HepG2 (cell line): ENCODE data around the gene TMCO6. TPM values are rescaled to one million over a fixed set of nuclear protein-coding genes. Genes with fewer than 3 reads are reported as not detected.
A peak's percentile ranks its signal among the peaks of the same experiment; 100 is the strongest.

Source experiments
- ARNT ChIP-seq: fragments of 450-650 bp; IDR thresholded peaks from 2 replicates; pipeline ENCODE4 v1.6.1; 2017
- CEBPG ChIP-seq: IDR thresholded peaks from 2 replicates; pipeline ENCODE4 v1.6.1; 2016
- EP300 ChIP-seq, 3 experiments: sonication (generic) in 1 of 3; formaldehyde crosslinking in 1 of 3; IDR thresholded peaks; 2 replicates each; pipeline versions ENCODE4 v1.5.1 to v1.6.1; 2011 to 2020; ENCODE audit warnings: low read depth in 2 of 3, low read length in 2 of 3, borderline replicate concordance in 1 of 3, improper control_type of control experiment in 1 of 3, mild to moderate bottlenecking in 1 of 3, missing genetic modification reagents in 1 of 3, moderate library complexity in 1 of 3
- HNRNPUL1 ChIP-seq: fragments of 200-400 bp; formaldehyde crosslinking; IDR thresholded peaks from 2 replicates; pipeline ENCODE4 v1.6.1; 2017; ENCODE audit warnings: low read depth, mild to moderate bottlenecking, low read length, moderate library complexity
- KLF11 ChIP-seq: IDR thresholded peaks from 2 replicates; pipeline ENCODE4 v1.6.1; 2016; ENCODE audit warnings: missing compliant biosample characterization
- MAF1 ChIP-seq: sonication (generic); formaldehyde crosslinking; IDR thresholded peaks from 2 replicates; pipeline ENCODE4 v1.5.0; 2020; ENCODE audit warnings: missing genetic modification reagents, borderline replicate concordance
- ONECUT2 ChIP-seq: sonication (generic); formaldehyde crosslinking; IDR thresholded peaks from 2 replicates; pipeline ENCODE4 v1.4.0; 2020; ENCODE audit warnings: missing genetic modification reagents
- PCBP2 ChIP-seq: fragments of 200-400 bp; formaldehyde crosslinking; optimal IDR thresholded peaks from 2 replicates; pipeline ENCODE3; 2018; ENCODE audit warnings: low read length, low read depth; ENCODE audit not compliant: poor library complexity, severe bottlenecking
- POLR2AphosphoS5 ChIP-seq: IDR thresholded peaks from 2 replicates; pipeline ENCODE4 v1.6.1; 2012; ENCODE audit warnings: low read depth, low read length
- SMAD9 ChIP-seq: sonication (generic); formaldehyde crosslinking; IDR thresholded peaks from 2 replicates; pipeline ENCODE4 v1.5.1; 2020; ENCODE audit warnings: mild to moderate bottlenecking, missing genetic modification reagents
- ZFAT ChIP-seq: sonication (generic); formaldehyde crosslinking; conservative IDR thresholded peaks from 2 replicates; pipeline ENCODE4 v1.8.1; 2023; ENCODE audit warnings: missing genetic modification reagents, inconsistent platforms
- ZMYM3 ChIP-seq: sonication (generic); formaldehyde crosslinking; IDR thresholded peaks from 2 replicates; pipeline ENCODE4 v1.5.1; 2020; ENCODE audit warnings: mild to moderate bottlenecking, missing genetic modification reagents
- ZNF326 ChIP-seq: sonication (generic); formaldehyde crosslinking; IDR thresholded peaks from 2 replicates; pipeline ENCODE4 v1.4.0; 2020; ENCODE audit warnings: missing genetic modification reagents, borderline replicate concordance
- ZNF749 ChIP-seq: sonication (generic); formaldehyde crosslinking; IDR thresholded peaks from 2 replicates; pipeline ENCODE4 v1.8.0; 2022; ENCODE audit warnings: mild to moderate bottlenecking, missing genetic modification reagents, moderate library complexity, borderline replicate concordance
- polyA plus RNA-seq, 8 experiments: library from polyadenylated mRNA; depleted of rRNA in 3 of 8; stranded (reverse) in 7 of 8; unstranded in 1 of 8; fragments of >200 nt; fragmentation: Illumina TruSeq in 4 of 8; extraction: Trizol in 4 of 8; gene quantifications; 2 replicates each; pipeline versions ENCODE4 v1.2.1 to v1.2.3, GENCODE V29; 2011 to 2016; ENCODE audit warnings: low read depth in 4 of 8, missing spikeins in 1 of 8, mixed read lengths in 1 of 8; ENCODE audit not compliant: insufficient read depth in 1 of 8
- total RNA-seq, 5 experiments: library from RNA; depleted of rRNA; stranded (reverse); fragments of >200 nt; fragmentation: Illumina TruSeq; extraction: Trizol; gene quantifications; 2 replicates each; pipeline ENCODE4 v1.2.3, GENCODE V29; 2016; ENCODE audit warnings: low read depth in 1 of 5
- TF ChIP-seq, protein P1 (sequence below): sonication (generic); formaldehyde crosslinking; conservative IDR thresholded peaks from 2 replicates; pipeline ENCODE4 v1.4.0; 2020; ENCODE audit warnings: missing genetic modification reagents
- TF ChIP-seq, protein P2 (sequence below): sonication (generic); formaldehyde crosslinking; IDR thresholded peaks from 2 replicates; pipeline ENCODE4 v1.8.1; 2022; ENCODE audit warnings: mild to moderate bottlenecking, missing genetic modification reagents
- TF ChIP-seq, protein P3 (sequence below): sonication (generic); formaldehyde crosslinking; IDR thresholded peaks from 2 replicates; pipeline ENCODE4 v1.5.0; 2020; ENCODE audit warnings: missing genetic modification reagents
- TF ChIP-seq, protein P4 (sequence below), 2 experiments: fragments of 450-650 bp in 1 of 2; sonication (generic) in 1 of 2; formaldehyde crosslinking; IDR thresholded peaks; 2 replicates each; pipeline versions ENCODE4 v1.5.0 to v1.8.0; 2020 to 2022; ENCODE audit warnings: mild to moderate bottlenecking in 1 of 2, missing genetic modification reagents in 1 of 2
- TF ChIP-seq, protein P5 (sequence below): IDR thresholded peaks from 2 replicates; pipeline ENCODE4 v1.6.1; 2016; ENCODE audit warnings: missing biosample characterization, missing genetic modification reagents, low read depth

The TMCO6 gene
- total and polyA plus RNA-seq, 2 of the 13 experiments (the other 11 are each of a cell fraction or from before 2014, with no cell fraction given), result 16.6 to 28.2 TPM

DNA sequence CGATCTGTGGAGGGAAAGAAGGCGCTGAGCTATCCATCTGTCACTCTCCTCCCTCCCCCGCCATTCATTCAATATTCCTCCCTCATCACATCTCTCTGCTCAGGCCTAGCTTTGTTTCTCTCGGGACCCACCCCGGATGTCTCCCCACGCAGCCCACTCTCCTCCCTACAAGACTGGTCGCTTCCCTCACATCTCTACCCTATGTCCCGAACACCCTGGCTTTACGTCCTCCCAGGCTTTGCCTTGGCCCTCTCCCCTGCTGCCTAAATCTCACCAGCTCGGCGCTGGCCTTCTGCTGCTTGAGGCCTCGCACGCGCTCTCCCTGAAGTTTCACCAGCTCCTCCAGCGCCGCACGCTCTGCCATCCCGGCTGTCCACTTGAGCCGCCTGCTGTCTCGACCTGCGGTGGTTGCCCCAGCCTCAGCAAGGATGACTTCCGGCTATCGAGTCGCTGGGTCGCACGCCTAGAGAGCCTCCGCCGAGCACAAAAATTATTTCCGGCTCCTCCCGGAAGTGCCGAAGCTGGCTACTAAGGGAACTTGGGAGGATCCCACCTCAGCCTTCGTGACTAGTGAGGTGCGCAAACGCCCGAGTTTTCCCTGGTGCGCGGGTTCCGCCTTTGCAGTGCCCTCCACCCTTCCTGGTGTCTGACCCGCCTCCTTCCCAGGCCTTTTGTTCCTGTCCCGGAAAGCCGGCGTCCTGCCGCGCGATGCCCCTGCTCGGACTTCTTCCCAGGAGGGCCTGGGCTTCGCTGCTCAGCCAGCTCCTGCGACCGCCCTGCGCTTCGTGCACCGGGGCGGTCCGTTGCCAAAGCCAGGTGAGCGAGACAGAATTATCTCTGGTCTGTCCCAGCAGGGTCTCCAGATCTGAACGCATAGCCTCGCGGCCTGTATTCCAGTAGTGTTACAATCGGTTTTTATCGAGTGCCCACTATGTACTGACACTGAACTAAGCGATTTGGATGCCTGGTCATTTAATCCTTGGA, 52.0 kb downstream of the TMCO6 start, which contains the start of the genes HARS1 and HARS2 (continued):
- TF ChIP-seq, protein P1, sequence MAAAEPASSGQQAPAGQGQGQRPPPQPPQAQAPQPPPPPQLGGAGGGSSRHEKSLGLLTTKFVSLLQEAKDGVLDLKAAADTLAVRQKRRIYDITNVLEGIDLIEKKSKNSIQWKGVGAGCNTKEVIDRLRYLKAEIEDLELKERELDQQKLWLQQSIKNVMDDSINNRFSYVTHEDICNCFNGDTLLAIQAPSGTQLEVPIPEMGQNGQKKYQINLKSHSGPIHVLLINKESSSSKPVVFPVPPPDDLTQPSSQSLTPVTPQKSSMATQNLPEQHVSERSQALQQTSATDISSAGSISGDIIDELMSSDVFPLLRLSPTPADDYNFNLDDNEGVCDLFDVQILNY (CRISPR knock-in tag), result no peak
- TF ChIP-seq ZNF749 (CRISPR knock-in tag) (no peak), PCBP2 (no peak), ZMYM3 (CRISPR knock-in tag) (no peak; the same call in 1 of the 2 replicates), ARNT (no peak), ZNF326 (CRISPR knock-in tag) (no peak), EP300 (IDR thresholded peaks at IDR 0.05; ENCODE audit: low read depth in 2 of 2, low read length in 2 of 2) (peak in 1 of 2 experiments; percentile 34; a peak in 1 of 4 replicates), EP300 (CRISPR knock-in tag; IDR thresholded peaks at IDR 0.05; ENCODE audit: borderline replicate concordance) (no peak), POLR2AphosphoS5 (peak; percentile 89), ZFAT (CRISPR knock-in tag) (no peak), HNRNPUL1 (no peak), MAF1 (CRISPR knock-in tag) (peak; percentile 84; the same call in 1 of the 2 replicates), ONECUT2 (peak; percentile 37; the same call in 1 of the 2 replicates), KLF11 (CRISPR knock-in tag) (peak; percentile 84; the same call in 1 of the 2 replicates), SMAD9 (CRISPR knock-in tag) (no peak), CEBPG (CRISPR knock-in tag) (peak; percentile 47)
- TF ChIP-seq, protein P2, sequence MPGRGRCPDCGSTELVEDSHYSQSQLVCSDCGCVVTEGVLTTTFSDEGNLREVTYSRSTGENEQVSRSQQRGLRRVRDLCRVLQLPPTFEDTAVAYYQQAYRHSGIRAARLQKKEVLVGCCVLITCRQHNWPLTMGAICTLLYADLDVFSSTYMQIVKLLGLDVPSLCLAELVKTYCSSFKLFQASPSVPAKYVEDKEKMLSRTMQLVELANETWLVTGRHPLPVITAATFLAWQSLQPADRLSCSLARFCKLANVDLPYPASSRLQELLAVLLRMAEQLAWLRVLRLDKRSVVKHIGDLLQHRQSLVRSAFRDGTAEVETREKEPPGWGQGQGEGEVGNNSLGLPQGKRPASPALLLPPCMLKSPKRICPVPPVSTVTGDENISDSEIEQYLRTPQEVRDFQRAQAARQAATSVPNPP (CRISPR knock-in tag), result peak; percentile 81; the same call in 1 of the 2 replicates
- TF ChIP-seq, protein P3, sequence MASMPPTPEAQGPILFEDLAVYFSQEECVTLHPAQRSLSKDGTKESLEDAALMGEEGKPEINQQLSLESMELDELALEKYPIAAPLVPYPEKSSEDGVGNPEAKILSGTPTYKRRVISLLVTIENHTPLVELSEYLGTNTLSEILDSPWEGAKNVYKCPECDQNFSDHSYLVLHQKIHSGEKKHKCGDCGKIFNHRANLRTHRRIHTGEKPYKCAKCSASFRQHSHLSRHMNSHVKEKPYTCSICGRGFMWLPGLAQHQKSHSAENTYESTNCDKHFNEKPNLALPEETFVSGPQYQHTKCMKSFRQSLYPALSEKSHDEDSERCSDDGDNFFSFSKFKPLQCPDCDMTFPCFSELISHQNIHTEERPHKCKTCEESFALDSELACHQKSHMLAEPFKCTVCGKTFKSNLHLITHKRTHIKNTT, result no peak
- TF ChIP-seq, protein P4, sequence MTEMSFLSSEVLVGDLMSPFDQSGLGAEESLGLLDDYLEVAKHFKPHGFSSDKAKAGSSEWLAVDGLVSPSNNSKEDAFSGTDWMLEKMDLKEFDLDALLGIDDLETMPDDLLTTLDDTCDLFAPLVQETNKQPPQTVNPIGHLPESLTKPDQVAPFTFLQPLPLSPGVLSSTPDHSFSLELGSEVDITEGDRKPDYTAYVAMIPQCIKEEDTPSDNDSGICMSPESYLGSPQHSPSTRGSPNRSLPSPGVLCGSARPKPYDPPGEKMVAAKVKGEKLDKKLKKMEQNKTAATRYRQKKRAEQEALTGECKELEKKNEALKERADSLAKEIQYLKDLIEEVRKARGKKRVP (CRISPR knock-in tag; IDR thresholded peaks at IDR 0.05), result peak in 1 of 2 experiments; percentile 84; a peak in 2 of 4 replicates
- TF ChIP-seq, protein P5, sequence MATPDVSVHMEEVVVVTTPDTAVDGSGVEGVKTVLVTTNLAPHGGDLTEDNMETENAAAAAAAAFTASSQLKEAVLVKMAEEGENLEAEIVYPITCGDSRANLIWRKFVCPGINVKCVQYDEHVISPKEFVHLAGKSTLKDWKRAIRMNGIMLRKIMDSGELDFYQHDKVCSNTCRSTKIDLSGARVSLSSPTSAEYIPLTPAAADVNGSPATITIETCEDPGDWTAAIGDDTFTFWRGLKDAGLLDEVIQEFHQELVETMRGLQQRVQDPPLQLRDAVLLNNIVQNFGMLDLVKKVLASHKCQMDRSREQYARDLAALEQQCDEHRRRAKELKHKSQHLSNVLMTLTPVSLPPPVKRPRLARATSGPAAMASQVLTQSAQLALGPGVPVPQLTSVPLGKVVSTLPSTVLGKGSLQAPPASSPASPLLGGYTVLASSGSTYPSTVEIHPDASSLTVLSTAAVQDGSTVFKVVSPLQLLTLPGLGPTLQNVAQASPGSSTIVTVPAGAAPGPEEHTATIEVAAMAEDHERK (CRISPR knock-in tag), result no peak
